ENCODE results near the gene NUDT9. TPM values are rescaled to one million over a fixed set of nuclear protein-coding genes. Genes with fewer than 3 reads are reported as not detected.
A peak's percentile ranks its signal among the peaks of the same experiment; 100 is the strongest.

Gene NUDT9
- total RNA-seq, 2 experiments from 2014 or later, result 12.1 to 13.4 TPM

- intact Hi-C loops (cut with micrococcal nuclease), result no loop called here
- DNase-seq, result no peak
- CTCF ChIA-PET, result interaction anchor here (0.8 to 0.9 kb wide), 2 partner anchors 168 to 345 kb away, joined by 3 read pairs; no protein-coding TSS in a partner anchor
- no peaks in the 10 kb centered on the region for H3K36me3 Mint-ChIP-seq (ENCODE audit: low read depth)
- no peaks in the 10 kb centered on the region for H3K27me3 Mint-ChIP-seq (ENCODE audit: low read depth)
- H3K4me1 Mint-ChIP-seq (ENCODE audit: low read depth), result peaks cover 3% of the 10 kb centered on the region
- H3K9me3 Mint-ChIP-seq, result no peaks in the 10 kb centered on the region
- H3K4me3 Mint-ChIP-seq, result no peak overlapping the region
- H3K27ac Mint-ChIP-seq, result no peak overlapping the region
These were observed 76.1 kb downstream of the NUDT9 start for GRCh38 chr4:87498446-87498900.

DNA sequence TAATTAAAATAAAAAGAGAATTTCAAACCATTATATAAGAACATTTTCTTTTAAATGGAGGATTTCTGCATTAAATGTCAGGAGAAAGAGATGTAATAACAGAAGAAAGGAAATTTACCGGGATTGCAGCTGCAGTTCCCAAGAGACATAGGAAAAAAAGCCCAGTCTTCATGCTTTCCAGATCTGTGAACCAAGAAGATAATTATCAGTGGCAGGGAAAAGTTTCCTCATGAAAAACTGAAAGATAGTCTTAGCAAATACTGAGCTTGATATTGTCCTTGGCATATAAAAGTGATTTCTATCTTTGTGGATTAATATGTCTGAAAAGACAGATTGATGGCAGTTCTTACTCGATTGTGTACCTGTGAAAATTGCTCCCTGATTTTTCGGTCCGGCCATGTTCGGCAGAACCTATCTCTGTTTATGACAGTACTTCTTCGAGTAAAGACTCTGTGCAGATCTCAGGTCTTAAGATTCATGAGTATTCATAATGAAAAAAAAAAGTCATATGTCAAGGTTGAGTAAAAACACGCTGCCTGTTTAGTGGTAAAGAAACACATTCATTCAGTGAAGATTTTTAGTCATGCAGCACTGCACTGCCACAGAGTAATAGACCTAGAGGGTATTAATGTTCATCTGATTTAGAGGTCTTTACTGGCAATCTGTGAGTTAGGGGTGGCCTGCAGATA, 77.2 kb downstream of the NUDT9 start:
- CTCF ChIA-PET, result interaction anchor here (0.9 kb wide), 1 partner anchor 167 kb away, joined by 3 read pairs; no protein-coding TSS in a partner anchor
- H3K4me3 Mint-ChIP-seq, result no peak overlapping the region
- no peaks in the 10 kb centered on the region for H3K9me3 Mint-ChIP-seq
- intact Hi-C loops (cut with micrococcal nuclease), result no loop called here
- peaks cover 3% of the 10 kb centered on the region for H3K4me1 Mint-ChIP-seq (ENCODE audit: low read depth)
- no peaks in the 10 kb centered on the region for H3K36me3 Mint-ChIP-seq (ENCODE audit: low read depth)
- H3K27ac Mint-ChIP-seq, result no peak overlapping the region
- no peaks in the 10 kb centered on the region for H3K27me3 Mint-ChIP-seq (ENCODE audit: low read depth)
- no peak for DNase-seq

- no peak overlapping the region for H3K27ac Mint-ChIP-seq
- no peak for DNase-seq
- H3K4me3 Mint-ChIP-seq, result no peak overlapping the region
- CTCF ChIA-PET, result no interaction called here
- intact Hi-C loops (cut with micrococcal nuclease), result no loop called here
- no peaks in the 10 kb centered on the region for H3K36me3 Mint-ChIP-seq (ENCODE audit: low read depth)
- no peaks in the 10 kb centered on the region for H3K9me3 Mint-ChIP-seq
- no peaks in the 10 kb centered on the region for H3K27me3 Mint-ChIP-seq (ENCODE audit: low read depth)
- peaks cover 3% of the 10 kb centered on the region for H3K4me1 Mint-ChIP-seq (ENCODE audit: low read depth)
These were observed 77.7 kb downstream of the NUDT9 start for GRCh38 chr4:87500092-87500462.

- no peak for DNase-seq
- CTCF ChIA-PET, result interaction anchor here (0.6 kb wide), 1 partner anchor 9 kb away, joined by 5 read pairs; no protein-coding TSS in a partner anchor
- Mint-ChIP-seq H3K27me3 (ENCODE audit: low read depth) (no peaks in the 10 kb centered on the region), H3K36me3 (ENCODE audit: low read depth) (no peaks in the 10 kb centered on the region), H3K27ac (no peak overlapping the region), H3K4me3 (no peak overlapping the region), H3K9me3 (no peaks in the 10 kb centered on the region), H3K4me1 (ENCODE audit: low read depth) (peaks cover 3% of the 10 kb centered on the region)
- intact Hi-C loops (cut with micrococcal nuclease), result no loop called here
These were observed 80.3 kb downstream of the NUDT9 start for GRCh38 chr4:87502580-87503238.

GRCh38 chr4:87505862-87506261, 83.5 kb downstream of the NUDT9 start:
- CTCF ChIA-PET, result no interaction called here
- no peak overlapping the region for H3K27ac Mint-ChIP-seq
- intact Hi-C loops (cut with micrococcal nuclease), result no loop called here
- peak; percentile 7 for DNase-seq
- H3K4me1 Mint-ChIP-seq (ENCODE audit: low read depth), result no peaks in the 10 kb centered on the region
- H3K36me3 Mint-ChIP-seq (ENCODE audit: low read depth), result no peaks in the 10 kb centered on the region
- H3K9me3 Mint-ChIP-seq, result no peaks in the 10 kb centered on the region
- no peaks in the 10 kb centered on the region for H3K27me3 Mint-ChIP-seq (ENCODE audit: low read depth)
- H3K4me3 Mint-ChIP-seq, result no peak overlapping the region

- Mint-ChIP-seq H3K4me1 (ENCODE audit: low read depth) (no peaks in the 10 kb centered on the region), H3K27ac (no peak overlapping the region), H3K4me3 (no peak overlapping the region), H3K27me3 (ENCODE audit: low read depth) (no peaks in the 10 kb centered on the region), H3K9me3 (no peaks in the 10 kb centered on the region), H3K36me3 (ENCODE audit: low read depth) (no peaks in the 10 kb centered on the region)
- intact Hi-C loops (cut with micrococcal nuclease), result no loop called here
- DNase-seq, result no peak
- CTCF ChIA-PET, result no interaction called here
These were observed 84.8 kb downstream of the NUDT9 start for GRCh38 chr4:87506974-87507701.

Other genes with a start within 250 kb of the NUDT9 start
- 10 to 100 TPM; 10.7 to 12.1 TPM for gene KLHL8, start 202.0 kb upstream of the NUDT9 start, total RNA-seq
- gene HSD17B13, start 99.7 kb upstream of the NUDT9 start, total RNA-seq, result under 1 TPM; 0.10 to 0.12 TPM
- 10 to 100 TPM; 14.2 to 15.9 TPM for gene HSD17B11, start 31.4 kb upstream of the NUDT9 start, total RNA-seq
- gene SPARCL1, start 106.8 kb downstream of the NUDT9 start, total RNA-seq, result not detected
- not detected for gene DSPP, start 186.0 kb downstream of the NUDT9 start, total RNA-seq
- gene DMP1, start 227.7 kb downstream of the NUDT9 start, total RNA-seq, result not detected

Measured in activated naive CD4-positive, alpha-beta T cell treated with anti-CD3 and anti-CD28 coated beads for 36 hours (primary cell).